CD4-positive, alpha-beta memory T cell (primary cell): Measurements from ENCODE around the gene DDX11. TPM values are rescaled to one million over a fixed set of nuclear protein-coding genes. Genes with fewer than 3 reads are reported as not detected.
"Not testable (repeated sequence)": the region's sequence is repeated elsewhere in the genome, so short reads cannot be mapped to it uniquely, and the experiment has no call there.

Source experiments
- CTCF ChIA-PET: fragments of 350-600 bp; sonication (Branson Sonifier 250); formaldehyde crosslinking; loops from one replicate; lab custom pipeline; 2021; ENCODE audit warnings: inconsistent platforms; ENCODE audit not compliant: partially characterized antibody; lab: Charles Lee
- POLR2A ChIA-PET: fragments of 350-600 bp; sonication (Branson Sonifier 250); formaldehyde crosslinking; loops from one replicate; lab custom pipeline; 2021; ENCODE audit not compliant: partially characterized antibody; lab: Charles Lee
- DNase-seq, 5 donors: peaks; one replicate each; pipeline versions ENCODE4 v3.0.0 to v3.0.0-alpha.2; 2020 to 2022; ENCODE audit warnings: mixed read lengths in 1 of 5
- H3K27ac ChIP-seq: one replicate; pipeline ENCODE4 v1.7.0; 2013; ENCODE audit warnings: low read depth, low read length
- H3K27me3 ChIP-seq: 2 replicates; pipeline ENCODE4 v1.7.0; 2013; ENCODE audit warnings: mild to moderate bottlenecking, low read length, moderate library complexity; ENCODE audit not compliant: insufficient read depth
- H3K36me3 ChIP-seq: 2 replicates; pipeline ENCODE4 v1.7.0; 2013; ENCODE audit warnings: mild to moderate bottlenecking, low read length, moderate library complexity; ENCODE audit not compliant: insufficient read depth
- H3K4me1 ChIP-seq: 2 replicates; pipeline ENCODE4 v1.7.0; 2013; ENCODE audit warnings: mild to moderate bottlenecking, low read length, moderate library complexity; ENCODE audit not compliant: insufficient read depth
- H3K4me3 ChIP-seq, 2 donors: one replicate each; pipeline ENCODE4 v1.7.0; 2013; ENCODE audit warnings: low read length in 2 of 2, mild to moderate bottlenecking in 1 of 2
- H3K9me3 ChIP-seq, 2 donors: one replicate each; pipeline ENCODE4 v1.7.0; 2013; ENCODE audit warnings: low read length in 2 of 2, control low read depth in 1 of 2; ENCODE audit not compliant: control insufficient read depth in 1 of 2
- H3K27ac Mint-ChIP-seq, 7 donors: one replicate each; pipeline ENCODE4 v1.8.0; 2020 to 2021; ENCODE audit warnings: mixed read lengths in 7 of 7, mild to moderate bottlenecking in 6 of 7, inconsistent platforms in 3 of 7, moderate library complexity in 3 of 7
- H3K27me3 Mint-ChIP-seq, 2 donors: one replicate each; pipeline ENCODE4 v1.8.0; 2020 to 2021; ENCODE audit warnings: mixed read lengths in 2 of 2
- H3K36me3 Mint-ChIP-seq, 2 donors: one replicate each; pipeline ENCODE4 v1.8.0; 2020 to 2021; ENCODE audit warnings: mixed read lengths in 2 of 2, inconsistent platforms in 1 of 2, mild to moderate bottlenecking in 1 of 2
- H3K4me1 Mint-ChIP-seq, 4 donors: one replicate each; pipeline ENCODE4 v1.8.0; 2020 to 2021; ENCODE audit warnings: mixed read lengths in 4 of 4, mild to moderate bottlenecking in 1 of 4
- H3K4me3 Mint-ChIP-seq, 8 donors: one replicate each; pipeline ENCODE4 v1.8.0; 2020 to 2021; ENCODE audit warnings: mixed read lengths in 8 of 8, mild to moderate bottlenecking in 7 of 8, moderate library complexity in 6 of 8, inconsistent platforms in 3 of 8
- H3K9me3 Mint-ChIP-seq, 8 donors: one replicate each; pipeline ENCODE4 v1.8.0; 2020 to 2021; ENCODE audit warnings: mixed read lengths in 8 of 8, mild to moderate bottlenecking in 5 of 8, inconsistent platforms in 3 of 8, moderate library complexity in 1 of 8
- intact Hi-C: fragments of 100-400 bp; cut with micrococcal nuclease; formaldehyde crosslinking; loops from one replicate; pipeline ENCODE4 v1.15.1; 2023
- polyA plus RNA-seq, 2 donors: library from polyadenylated mRNA; unstranded; fragments of 300-500 nt; fragmentation: Illumina TruSeq; gene quantifications; one replicate each; pipeline ENCODE4 v1.2.3, GENCODE V29; 2021
- total RNA-seq, 2 experiments: library from RNA; stranded (reverse); gene quantifications; one replicate each; pipeline ENCODE4 v1.2.3, GENCODE V29; 2021

The DDX11 gene
- total and polyA plus RNA-seq, 4 experiments from 2014 or later, result 5.1 to 45.8 (median 29.8) TPM

- H3K9me3 ChIP-seq, H3K4me3 ChIP-seq, DNase-seq, H3K27ac Mint-ChIP-seq, CTCF ChIA-PET, H3K27ac ChIP-seq, H3K36me3 ChIP-seq, H3K4me3 Mint-ChIP-seq, H3K27me3 ChIP-seq, H3K9me3 Mint-ChIP-seq, POLR2A ChIA-PET, H3K27me3 Mint-ChIP-seq, H3K4me1 ChIP-seq, H3K4me1 Mint-ChIP-seq, intact Hi-C loops: not testable (repeated sequence)
- peaks cover 8 to 46% of the 10 kb centered on the region in 2 donors for H3K36me3 Mint-ChIP-seq
Observed at GRCh38 chr12:31091629-31092028, 18.0 kb downstream of the DDX11 start.

- H3K4me3 Mint-ChIP-seq, DNase-seq, H3K27me3 Mint-ChIP-seq, H3K4me1 Mint-ChIP-seq, H3K9me3 ChIP-seq, POLR2A ChIA-PET, intact Hi-C loops, H3K27me3 ChIP-seq, H3K4me1 ChIP-seq, CTCF ChIA-PET, H3K9me3 Mint-ChIP-seq, H3K27ac ChIP-seq, H3K4me3 ChIP-seq, H3K36me3 ChIP-seq: not testable (repeated sequence)
- Mint-ChIP-seq H3K36me3 (peaks cover 10 to 45% of the 10 kb centered on the region in 2 donors), H3K27ac (peak overlapping the region in 1 of 7 donors; percentile 30)
Observed at GRCh38 chr12:31092718-31093117, 19.1 kb downstream of the DDX11 start.

- H3K27me3 Mint-ChIP-seq, POLR2A ChIA-PET, intact Hi-C loops, H3K4me3 Mint-ChIP-seq, H3K4me1 ChIP-seq, H3K27me3 ChIP-seq, H3K4me3 ChIP-seq, CTCF ChIA-PET, H3K4me1 Mint-ChIP-seq, H3K9me3 ChIP-seq, H3K36me3 ChIP-seq, DNase-seq, H3K27ac ChIP-seq, H3K9me3 Mint-ChIP-seq: not testable (repeated sequence)
- Mint-ChIP-seq H3K27ac (peak overlapping the region in 1 of 7 donors; percentile 57), H3K36me3 (peaks cover 6 to 33% of the 10 kb centered on the region in 2 donors)
Observed at GRCh38 chr12:31095080-31095860, 21.6 kb downstream of the DDX11 start.

- H3K4me3 ChIP-seq, H3K27me3 ChIP-seq, H3K4me1 Mint-ChIP-seq, H3K9me3 ChIP-seq, H3K4me3 Mint-ChIP-seq, H3K36me3 ChIP-seq, H3K4me1 ChIP-seq, CTCF ChIA-PET, intact Hi-C loops, H3K27ac ChIP-seq, POLR2A ChIA-PET, DNase-seq, H3K27me3 Mint-ChIP-seq, H3K27ac Mint-ChIP-seq, H3K9me3 Mint-ChIP-seq: not testable (repeated sequence)
- H3K36me3 Mint-ChIP-seq, result peaks cover 6 to 36% of the 10 kb centered on the region in 2 donors
Observed at GRCh38 chr12:31096251-31097065, 22.8 kb downstream of the DDX11 start.

GRCh38 chr12:31097819-31098218, 24.2 kb downstream of the DDX11 start:
- DNase-seq, H3K4me1 ChIP-seq, intact Hi-C loops, H3K4me1 Mint-ChIP-seq, H3K4me3 ChIP-seq, H3K27me3 Mint-ChIP-seq, H3K27ac Mint-ChIP-seq, CTCF ChIA-PET, POLR2A ChIA-PET, H3K36me3 ChIP-seq, H3K27me3 ChIP-seq, H3K4me3 Mint-ChIP-seq, H3K27ac ChIP-seq, H3K9me3 Mint-ChIP-seq, H3K9me3 ChIP-seq: not testable (repeated sequence)
- H3K36me3 Mint-ChIP-seq, result peaks cover 9 to 33% of the 10 kb centered on the region in 2 donors

- H3K27me3 ChIP-seq, H3K27ac ChIP-seq, H3K9me3 Mint-ChIP-seq, H3K4me3 Mint-ChIP-seq, intact Hi-C loops, H3K4me3 ChIP-seq, POLR2A ChIA-PET, H3K4me1 Mint-ChIP-seq, CTCF ChIA-PET, H3K27me3 Mint-ChIP-seq, DNase-seq, H3K4me1 ChIP-seq, H3K9me3 ChIP-seq, H3K36me3 ChIP-seq, H3K27ac Mint-ChIP-seq: not testable (repeated sequence)
- peaks cover 9 to 33% of the 10 kb centered on the region in 2 donors for H3K36me3 Mint-ChIP-seq
Observed at GRCh38 chr12:31098363-31098762, 24.7 kb downstream of the DDX11 start.

GRCh38 chr12:31098771-31099170, 25.1 kb downstream of the DDX11 start:
- Mint-ChIP-seq H3K36me3 (peaks cover 9 to 33% of the 10 kb centered on the region in 2 donors), H3K27ac (peak overlapping the region in 2 of 7 donors; percentile 27 to 48)
- not testable (repeated sequence) for H3K27ac ChIP-seq

More at GRCh38 chr12:31098771-31099170, 25.1 kb downstream of the DDX11 start:
- H3K4me3 Mint-ChIP-seq, H3K4me1 Mint-ChIP-seq, H3K4me3 ChIP-seq, H3K4me1 ChIP-seq, intact Hi-C loops, CTCF ChIA-PET, POLR2A ChIA-PET, H3K36me3 ChIP-seq, H3K9me3 Mint-ChIP-seq, H3K27me3 Mint-ChIP-seq, H3K9me3 ChIP-seq, DNase-seq, H3K27me3 ChIP-seq: not testable (repeated sequence)
